ENCODE data around the gene JPT1. TPM values are rescaled to one million over a fixed set of nuclear protein-coding genes. Genes with fewer than 3 reads are reported as not detected.

Gene JPT1
- total and polyA plus RNA-seq, 7 experiments from 2014 or later = 12.3 to 227 (median 42.7) TPM

DNA sequence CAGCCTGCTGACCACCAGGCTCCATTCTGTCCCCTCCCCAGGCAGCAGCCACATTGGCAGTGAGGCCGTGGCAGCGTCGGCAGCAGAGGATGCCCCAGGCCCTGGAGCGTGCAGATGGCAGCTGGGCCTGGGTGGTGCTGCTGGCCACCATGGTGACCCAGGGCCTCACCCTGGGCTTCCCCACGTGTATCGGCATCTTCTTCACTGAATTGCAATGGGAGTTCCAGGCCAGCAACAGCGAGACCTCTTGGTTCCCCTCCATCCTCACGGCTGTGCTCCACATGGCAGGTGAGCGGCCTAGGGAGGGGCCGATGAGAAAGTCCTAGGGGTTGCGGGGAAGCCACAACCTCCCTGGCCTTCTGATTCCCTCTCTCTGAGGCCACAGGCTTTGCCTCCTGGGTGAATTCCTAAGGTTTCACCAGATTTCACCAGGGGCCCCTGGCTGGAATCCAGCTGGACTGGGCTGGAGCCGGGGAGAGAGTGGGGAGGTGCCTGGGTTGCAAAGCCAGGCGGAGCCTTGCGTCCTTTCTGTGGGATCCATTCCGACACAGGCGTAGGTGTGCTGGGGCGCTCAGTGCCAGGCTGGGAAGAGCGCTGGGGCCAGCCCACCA lies 60.7 kb downstream of the JPT1 start:
- Mint-ChIP-seq H3K36me3 (peaks cover 0 to 4% (median 2%) of the 10 kb centered on the region in 5 donors), H3K4me3 (no peak overlapping the region), H3K27ac (no peak overlapping the region), H3K27me3 (no peaks in the 10 kb centered on the region), H3K9me3 (no peaks in the 10 kb centered on the region), H3K4me1 (peaks cover 33 to 40% (median 37%) of the 10 kb centered on the region in 7 donors)
- POLR2A ChIA-PET = no interaction called here
- CTCF ChIA-PET = no interaction called here
- peaks cover 0 to 8% (median 0%) of the 10 kb centered on the region in 3 experiments for H3K36me3 ChIP-seq (ENCODE audit: control insufficient read depth in 2 of 3, insufficient read depth in 3 of 3, low read length in 3 of 3)
- intact Hi-C loops (cut with micrococcal nuclease) = no loop called here
- H3K4me1 ChIP-seq (ENCODE audit: control insufficient read depth in 2 of 2, insufficient read depth in 2 of 2, low read length in 2 of 2) = peaks cover 0 to 9% of the 10 kb centered on the region in 2 donors
- ATAC-seq (no peak), DNase-seq (no peak)
- no peak overlapping the region for H3K27ac ChIP-seq (ENCODE audit: low read depth, low read length)
- H3K4me3 ChIP-seq (ENCODE audit: low read length) = no peak overlapping the region
- H3K27me3 ChIP-seq (ENCODE audit: control insufficient read depth in 2 of 2, insufficient read depth in 2 of 2, low read length in 2 of 2) = no peaks in the 10 kb centered on the region
- H3K9me3 ChIP-seq (ENCODE audit: control insufficient read depth in 2 of 3, low read length in 3 of 3) = no peaks in the 10 kb centered on the region

DNA sequence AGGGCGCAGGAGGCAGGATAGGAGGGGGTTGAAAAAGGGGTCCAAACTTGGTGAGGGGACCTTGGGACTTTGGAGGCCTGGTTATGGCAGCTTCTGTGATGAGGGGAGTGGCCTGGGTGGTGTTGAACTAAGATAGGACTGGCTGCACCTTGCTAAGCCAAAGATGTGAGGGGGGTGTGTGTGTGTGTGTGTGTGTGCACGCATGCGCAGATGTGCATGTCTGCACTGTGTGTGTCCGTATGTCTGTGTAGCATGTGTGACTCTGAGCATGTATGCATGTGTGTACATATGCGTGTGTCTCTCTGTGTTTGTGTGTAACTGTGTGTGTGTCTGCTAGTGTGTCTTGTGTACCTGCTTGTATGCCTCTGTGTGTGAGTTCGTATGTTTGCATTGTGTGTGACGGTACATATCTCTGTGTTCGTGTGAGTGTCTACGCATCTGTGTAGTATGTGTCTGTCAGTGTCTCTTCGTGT lies 62.4 kb downstream of the JPT1 start:
- no peaks in the 10 kb centered on the region for H3K27me3 ChIP-seq (ENCODE audit: control insufficient read depth in 2 of 2, insufficient read depth in 2 of 2, low read length in 2 of 2)
- no peaks in the 10 kb centered on the region for H3K9me3 ChIP-seq (ENCODE audit: control insufficient read depth in 2 of 3, low read length in 3 of 3)
- Mint-ChIP-seq H3K27me3 (no peaks in the 10 kb centered on the region), H3K9me3 (no peaks in the 10 kb centered on the region), H3K36me3 (no peaks in the 10 kb centered on the region), H3K4me3 (peak overlapping the region in 2 of 10 donors; percentile 5 to 6), H3K27ac (peak overlapping the region in 7 of 9 donors; percentile 4 to 93 (median 45)), H3K4me1 (peaks cover 36 to 51% (median 44%) of the 10 kb centered on the region in 7 donors)
- ChIA-PET POLR2A (interaction anchor here (0.7 to 1.1 kb wide), 2 partner anchors 11 to 13 kb away, joined by 3 read pairs; no protein-coding TSS in a partner anchor), CTCF (no interaction called here)
- H3K4me1 ChIP-seq (ENCODE audit: control insufficient read depth in 2 of 2, insufficient read depth in 2 of 2, low read length in 2 of 2) = peaks cover 6 to 19% of the 10 kb centered on the region in 2 donors
- H3K27ac ChIP-seq (ENCODE audit: low read depth, low read length) = no peak overlapping the region
- H3K4me3 ChIP-seq (ENCODE audit: low read length) = no peak overlapping the region
- H3K36me3 ChIP-seq (ENCODE audit: control insufficient read depth in 2 of 3, insufficient read depth in 3 of 3, low read length in 3 of 3) = no peaks in the 10 kb centered on the region
- no peak for DNase-seq
- ATAC-seq = no peak
- intact Hi-C loops (cut with micrococcal nuclease) = no loop called here

DNA sequence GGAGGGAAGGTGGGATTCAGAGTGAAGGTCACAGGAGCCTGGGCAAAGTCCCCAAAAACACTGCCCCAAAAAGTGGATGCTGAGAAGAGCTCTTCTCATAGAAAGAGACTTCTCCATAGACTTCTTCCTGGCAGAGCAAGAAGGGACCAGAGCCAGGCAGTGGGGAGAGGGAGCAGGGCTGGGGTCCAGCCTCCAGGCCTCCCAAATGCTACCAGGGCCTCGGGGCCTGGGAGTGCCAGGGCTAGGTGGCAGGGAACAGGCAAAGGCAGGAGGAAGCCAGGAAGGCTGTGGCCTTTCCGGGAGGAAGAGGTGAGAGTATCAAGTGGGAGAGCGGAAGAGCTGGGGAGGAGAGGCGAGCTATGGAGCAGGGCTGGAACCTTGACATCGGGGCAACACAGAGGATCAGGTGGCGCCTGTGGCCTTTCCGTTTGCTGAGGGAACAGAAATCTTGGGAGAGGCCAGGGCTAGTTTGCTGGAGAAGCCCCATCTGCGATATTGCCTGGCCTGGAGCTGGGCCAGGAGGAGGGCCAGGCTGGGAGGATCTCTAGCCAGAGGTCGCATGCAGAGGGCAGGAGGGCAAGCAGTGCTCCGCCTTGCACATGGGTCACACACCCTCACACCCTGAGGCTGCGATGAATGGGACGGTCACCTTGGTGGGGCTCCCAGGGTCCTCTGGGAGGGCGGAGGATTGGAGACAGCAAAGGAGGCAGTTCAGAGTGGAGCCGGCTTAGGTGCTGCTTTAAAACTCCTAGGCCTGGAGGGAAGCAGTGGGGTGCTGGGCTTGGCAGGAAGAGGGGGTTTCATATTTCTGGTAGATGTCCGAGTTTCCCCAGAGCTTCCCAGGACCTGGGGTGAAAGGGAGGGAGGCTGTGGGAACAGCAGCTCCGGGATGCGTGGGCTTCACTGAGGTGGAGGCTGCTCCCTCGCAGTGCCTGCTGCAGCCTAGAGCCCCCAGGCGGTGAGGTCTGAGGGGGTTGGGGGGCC lies 63.1 kb downstream of the JPT1 start:
- Mint-ChIP-seq H3K9me3 (peaks cover 0 to 2% (median 0%) of the 10 kb centered on the region in 11 donors), H3K4me1 (peaks cover 41 to 58% (median 48%) of the 10 kb centered on the region in 7 donors)
- CTCF ChIA-PET = interaction anchor here (0.5 to 1.2 kb wide), 2 partner anchors 19 to 31 kb away, joined by 4 to 6 read pairs; no protein-coding TSS in a partner anchor

DNA sequence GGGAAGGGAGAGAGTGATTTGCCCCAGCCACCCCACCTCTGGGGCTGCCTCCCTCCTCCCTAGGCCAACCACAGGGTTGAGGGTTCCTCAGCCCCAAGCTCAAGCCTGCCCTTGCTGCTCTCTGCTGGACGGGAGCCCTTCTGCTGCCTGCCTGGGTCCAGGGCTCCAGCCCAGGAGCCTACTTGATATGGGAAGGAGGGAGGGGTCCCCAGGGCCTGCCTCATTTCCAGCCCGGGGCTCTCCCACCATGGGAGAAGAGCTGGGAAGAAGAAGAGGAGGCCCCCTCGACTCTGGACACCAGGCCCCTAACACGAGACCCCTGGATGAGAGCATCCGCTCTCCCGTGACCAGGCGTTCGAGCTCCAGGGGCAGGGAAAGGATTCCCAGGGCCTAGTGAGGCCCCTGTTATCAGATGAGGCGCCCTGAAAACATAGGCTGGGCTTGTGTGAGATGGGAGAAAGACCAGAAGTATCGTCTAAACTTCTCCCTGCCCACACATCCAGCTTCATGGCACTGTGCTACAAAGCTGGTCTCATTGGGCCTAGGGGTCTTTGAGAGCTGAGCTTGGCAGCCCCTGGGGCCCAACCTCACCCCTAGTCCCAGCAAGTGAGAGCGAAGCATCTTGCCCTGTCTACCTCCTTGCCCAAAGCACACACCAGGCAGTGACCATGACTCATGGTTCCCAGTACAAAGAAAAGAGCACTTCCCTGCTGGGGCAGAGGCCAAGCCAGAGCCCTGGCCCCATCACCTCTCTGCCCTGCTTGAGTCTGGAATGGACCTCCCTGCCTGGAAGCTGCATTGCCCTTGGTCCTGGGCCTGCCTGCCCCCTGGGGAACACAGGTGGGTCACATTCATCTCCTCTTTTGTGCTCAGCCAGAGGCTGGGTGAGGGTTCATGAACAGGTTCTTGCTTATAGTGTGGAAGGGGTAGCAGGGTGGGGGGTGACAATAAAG lies 65.6 kb downstream of the JPT1 start:
- Histone ChIP-seq H3K4me1 (ENCODE audit: control insufficient read depth in 2 of 2, insufficient read depth in 2 of 2, low read length in 2 of 2) (peaks cover 6 to 28% of the 10 kb centered on the region in 2 donors), H3K27me3 (ENCODE audit: control insufficient read depth in 2 of 2, insufficient read depth in 2 of 2, low read length in 2 of 2) (no peaks in the 10 kb centered on the region), H3K9me3 (ENCODE audit: control insufficient read depth in 2 of 3, low read length in 3 of 3) (no peaks in the 10 kb centered on the region), H3K4me3 (ENCODE audit: low read length) (peak overlapping the region; percentile 60), H3K27ac (ENCODE audit: low read depth, low read length) (peak overlapping the region; percentile 79), H3K36me3 (ENCODE audit: control insufficient read depth in 2 of 3, insufficient read depth in 3 of 3, low read length in 3 of 3) (no peaks in the 10 kb centered on the region)
- H3K36me3 Mint-ChIP-seq = no peaks in the 10 kb centered on the region
- DNase-seq (peak in 1 of 9 donors; percentile 28), ATAC-seq (peak; percentile 55)
- peaks cover 0 to 2% (median 0%) of the 10 kb centered on the region in 11 donors for H3K9me3 Mint-ChIP-seq
- ChIA-PET CTCF (interaction anchor here (0.6 to 2.5 kb wide), 7 partner anchors 11 to 43 kb away, joined by 3 to 11 read pairs (median 3); partner anchors contain the start of gene NT5C), POLR2A (interaction anchor here (0.6 to 3.4 kb wide), 16 partner anchors 12 to 428 kb away, joined by 3 to 20 read pairs (median 3); partner anchors contain the start of genes ARMC7, ATP5PD, JPT1 and KCTD2)
- H3K4me3 Mint-ChIP-seq = peak overlapping the region; percentile 58 to 90 (median 84)
- H3K27me3 Mint-ChIP-seq = no peaks in the 10 kb centered on the region
- H3K4me1 Mint-ChIP-seq = peaks cover 49 to 71% (median 56%) of the 10 kb centered on the region in 7 donors
- intact Hi-C loops (cut with micrococcal nuclease) = loop anchor here in 1 of 2 donors (5.0 kb wide), 1 partner anchor 41 kb away; the partner anchor contains the start of genes ATP5PD and KCTD2
- peak overlapping the region; percentile 72 to 94 (median 90) for H3K27ac Mint-ChIP-seq

More for the DNA sequence above, 63.1 kb downstream of the JPT1 start:
- intact Hi-C loops (cut with micrococcal nuclease) = no loop called here
- H3K4me3 ChIP-seq (ENCODE audit: low read length) = no peak overlapping the region
- Mint-ChIP-seq H3K27ac (peak overlapping the region in 7 of 9 donors; percentile 43 to 85 (median 77)), H3K4me3 (peak overlapping the region in 1 of 10 donors; percentile 6), H3K27me3 (no peaks in the 10 kb centered on the region), H3K36me3 (no peaks in the 10 kb centered on the region)
- no peak overlapping the region for H3K27ac ChIP-seq (ENCODE audit: low read depth, low read length)
- no peaks in the 10 kb centered on the region for H3K36me3 ChIP-seq (ENCODE audit: control insufficient read depth in 2 of 3, insufficient read depth in 3 of 3, low read length in 3 of 3)
- H3K9me3 ChIP-seq (ENCODE audit: control insufficient read depth in 2 of 3, low read length in 3 of 3) = no peaks in the 10 kb centered on the region
- no peaks in the 10 kb centered on the region for H3K27me3 ChIP-seq (ENCODE audit: control insufficient read depth in 2 of 2, insufficient read depth in 2 of 2, low read length in 2 of 2)
- ATAC-seq (no peak), DNase-seq (no peak)
- POLR2A ChIA-PET = interaction anchor here (0.7 to 0.9 kb wide), 3 partner anchors 10 to 169 kb away, joined by 3 to 4 read pairs (median 3); no protein-coding TSS in a partner anchor
- H3K4me1 ChIP-seq (ENCODE audit: control insufficient read depth in 2 of 2, insufficient read depth in 2 of 2, low read length in 2 of 2) = peaks cover 6 to 19% of the 10 kb centered on the region in 2 donors

DNA sequence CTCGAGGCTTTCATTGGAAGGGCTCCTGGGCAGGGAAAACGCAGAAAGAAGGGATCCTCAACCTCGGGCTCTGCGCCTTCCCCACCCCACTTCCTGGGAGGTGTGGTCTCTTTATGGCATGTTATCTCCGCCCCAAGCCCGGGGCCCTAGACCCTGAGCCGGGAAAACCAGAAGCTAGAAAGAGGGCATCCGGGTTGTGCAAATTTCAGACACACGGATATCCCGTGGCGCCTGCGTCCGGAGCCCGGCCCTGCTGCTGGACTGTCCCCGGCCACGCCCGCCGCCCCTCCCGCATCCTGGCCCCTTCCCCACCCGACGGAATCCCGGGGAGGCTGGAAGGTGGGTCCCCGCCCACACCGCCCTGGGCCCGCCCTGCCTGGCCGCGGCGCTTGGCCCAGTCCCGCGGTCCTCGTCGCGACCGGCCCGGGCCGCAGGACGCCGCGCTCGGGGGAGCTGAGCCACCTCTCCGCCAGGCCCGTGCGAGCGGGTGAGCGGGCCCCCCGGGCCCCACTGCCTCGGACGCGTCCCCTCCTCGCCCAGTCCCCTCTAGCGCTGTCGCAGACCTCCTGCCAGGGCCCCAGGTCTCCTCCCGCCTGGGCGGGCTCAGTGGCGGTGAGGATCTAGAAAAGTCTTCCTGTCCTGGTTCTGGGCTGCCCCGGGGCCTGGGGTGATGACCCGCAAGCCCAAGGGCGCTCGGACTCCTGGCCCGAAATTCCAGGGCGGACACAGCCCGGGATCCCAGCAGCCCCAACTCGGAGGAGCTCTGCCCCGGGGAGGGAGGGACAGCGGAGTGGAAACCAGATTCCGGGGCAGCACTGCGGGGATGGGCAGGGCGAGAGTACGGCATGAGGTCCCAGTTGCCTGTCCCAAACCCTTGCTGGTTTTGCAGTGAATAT lies 66.5 kb downstream of the JPT1 start, which contains the start of gene SLC16A5:
SLC16A5 (plus strand) TSS at position 397 of the 896 bp plus-strand sequence. CDS start 5,683 bp downstream, outside the sequence.
- Mint-ChIP-seq H3K9me3 (peaks cover 0 to 2% (median 0%) of the 10 kb centered on the region in 11 donors), H3K36me3 (no peaks in the 10 kb centered on the region), H3K27ac (peak within 1 kb of the TSS; percentile 77 to 94 (median 91)), H3K4me1 (peaks cover 51 to 74% (median 58%) of the 10 kb centered on the region in 7 donors), H3K4me3 (peak within 1 kb of the TSS; percentile 58 to 90 (median 84)), H3K27me3 (no peaks in the 10 kb centered on the region)
- DNase-seq = peak; percentile 29 to 73 (median 51)
- Histone ChIP-seq H3K4me3 (ENCODE audit: low read length) (peak within 1 kb of the TSS; percentile 60), H3K36me3 (ENCODE audit: control insufficient read depth in 2 of 3, insufficient read depth in 3 of 3, low read length in 3 of 3) (no peaks in the 10 kb centered on the region), H3K27ac (ENCODE audit: low read depth, low read length) (peak within 1 kb of the TSS; percentile 79), H3K4me1 (ENCODE audit: control insufficient read depth in 2 of 2, insufficient read depth in 2 of 2, low read length in 2 of 2) (peaks cover 6 to 29% of the 10 kb centered on the region in 2 donors), H3K27me3 (ENCODE audit: control insufficient read depth in 2 of 2, insufficient read depth in 2 of 2, low read length in 2 of 2) (no peaks in the 10 kb centered on the region), H3K9me3 (ENCODE audit: control insufficient read depth in 2 of 3, low read length in 3 of 3) (no peaks in the 10 kb centered on the region)
- peak; percentile 73 for ATAC-seq
- ChIA-PET POLR2A (interaction anchor here (0.6 to 3.4 kb wide), 17 partner anchors 9 to 429 kb away, joined by 3 to 20 read pairs (median 5); partner anchors contain the start of genes ARMC7, ATP5PD, JPT1 and KCTD2), CTCF (interaction anchor here (0.6 to 2.5 kb wide), 2 partner anchors 18 to 26 kb away, joined by 3 to 11 read pairs; no protein-coding TSS in a partner anchor)
- intact Hi-C loops (cut with micrococcal nuclease) = loop anchor here in 1 of 2 donors (2.0 to 5.0 kb wide), 3 partner anchors 21 to 53 kb away; partner anchors contain the start of genes ARMC7, ATP5PD and KCTD2
